ENCODE data around the gene DDX1.

The DDX1 gene

DNA sequence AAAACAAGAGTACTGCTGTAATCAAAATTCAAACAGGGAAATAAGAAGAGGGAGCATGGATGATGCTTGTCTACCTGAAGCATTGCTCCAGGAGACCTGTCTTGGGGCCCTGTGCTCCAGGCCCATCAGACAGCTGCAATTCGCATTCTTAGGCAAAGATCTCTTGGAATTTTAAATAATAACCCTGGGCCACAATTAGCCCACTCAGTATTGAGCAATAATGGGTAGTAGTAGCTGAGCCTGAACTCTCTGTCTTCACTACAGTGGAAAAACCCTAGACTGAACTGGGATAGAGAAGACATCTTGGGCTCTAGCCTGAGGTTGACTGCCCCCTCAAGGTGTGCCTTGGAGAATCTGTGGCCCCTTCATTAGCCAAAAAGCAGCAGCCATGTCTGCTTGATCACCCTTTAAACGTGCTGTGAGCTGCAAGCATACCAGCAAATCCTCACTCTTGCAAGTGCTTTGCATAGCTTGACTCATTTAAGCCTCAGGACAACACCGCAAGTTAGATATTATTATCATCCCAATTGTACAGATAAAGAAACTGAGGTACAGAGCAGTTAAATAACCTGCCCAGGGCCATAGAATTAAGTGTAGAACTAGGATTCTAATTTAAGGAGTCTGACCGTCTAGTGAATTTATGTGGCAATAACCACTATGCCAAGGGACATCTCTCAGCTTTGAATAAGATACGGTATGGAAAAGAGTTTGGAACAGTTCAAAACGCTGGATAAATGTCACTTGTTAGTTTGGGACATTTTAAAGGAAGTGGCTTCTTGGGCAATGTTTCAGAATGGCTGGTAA lies 69.0 kb downstream of the DDX1 start:
- no peak for TF ChIP-seq POLR2AphosphoS5 (IDR thresholded peaks at IDR 0.05; ENCODE audit: low read depth, low read length)
- TF ChIP-seq, protein P1, sequence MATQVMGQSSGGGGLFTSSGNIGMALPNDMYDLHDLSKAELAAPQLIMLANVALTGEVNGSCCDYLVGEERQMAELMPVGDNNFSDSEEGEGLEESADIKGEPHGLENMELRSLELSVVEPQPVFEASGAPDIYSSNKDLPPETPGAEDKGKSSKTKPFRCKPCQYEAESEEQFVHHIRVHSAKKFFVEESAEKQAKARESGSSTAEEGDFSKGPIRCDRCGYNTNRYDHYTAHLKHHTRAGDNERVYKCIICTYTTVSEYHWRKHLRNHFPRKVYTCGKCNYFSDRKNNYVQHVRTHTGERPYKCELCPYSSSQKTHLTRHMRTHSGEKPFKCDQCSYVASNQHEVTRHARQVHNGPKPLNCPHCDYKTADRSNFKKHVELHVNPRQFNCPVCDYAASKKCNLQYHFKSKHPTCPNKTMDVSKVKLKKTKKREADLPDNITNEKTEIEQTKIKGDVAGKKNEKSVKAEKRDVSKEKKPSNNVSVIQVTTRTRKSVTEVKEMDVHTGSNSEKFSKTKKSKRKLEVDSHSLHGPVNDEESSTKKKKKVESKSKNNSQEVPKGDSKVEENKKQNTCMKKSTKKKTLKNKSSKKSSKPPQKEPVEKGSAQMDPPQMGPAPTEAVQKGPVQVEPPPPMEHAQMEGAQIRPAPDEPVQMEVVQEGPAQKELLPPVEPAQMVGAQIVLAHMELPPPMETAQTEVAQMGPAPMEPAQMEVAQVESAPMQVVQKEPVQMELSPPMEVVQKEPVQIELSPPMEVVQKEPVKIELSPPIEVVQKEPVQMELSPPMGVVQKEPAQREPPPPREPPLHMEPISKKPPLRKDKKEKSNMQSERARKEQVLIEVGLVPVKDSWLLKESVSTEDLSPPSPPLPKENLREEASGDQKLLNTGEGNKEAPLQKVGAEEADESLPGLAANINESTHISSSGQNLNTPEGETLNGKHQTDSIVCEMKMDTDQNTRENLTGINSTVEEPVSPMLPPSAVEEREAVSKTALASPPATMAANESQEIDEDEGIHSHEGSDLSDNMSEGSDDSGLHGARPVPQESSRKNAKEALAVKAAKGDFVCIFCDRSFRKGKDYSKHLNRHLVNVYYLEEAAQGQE (IDR thresholded peaks at IDR 0.05; ENCODE audit: insufficient read depth in 1 of 2, low read depth in 2 of 2, low read length in 2 of 2), result no peak
- no peak for TF ChIP-seq TAF1 (IDR thresholded peaks at IDR 0.05; ENCODE audit: borderline replicate concordance, insufficient read depth, low read length)
- no peak for TF ChIP-seq SIN3A (IDR thresholded peaks at IDR 0.05; ENCODE audit: borderline replicate concordance, insufficient read depth, low read length)

DNA sequence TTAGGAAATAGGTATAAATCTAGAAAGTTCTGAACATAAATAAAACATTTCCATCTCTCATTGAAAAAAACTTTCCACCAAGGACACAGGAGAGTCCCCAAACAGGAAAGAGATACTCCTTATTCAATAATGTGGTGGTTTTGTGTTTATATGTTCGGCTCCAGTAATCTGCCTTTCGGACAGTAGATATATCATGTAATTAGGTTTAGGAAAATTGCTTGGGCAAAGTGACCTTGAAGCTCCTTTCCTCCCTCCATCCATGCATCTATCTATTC lies 69.6 kb downstream of the DDX1 start:
- TF ChIP-seq FOXP2 (optimal IDR thresholded peaks at IDR 0.05; ENCODE audit: borderline replicate concordance, extremely low read depth, extremely low read length, insufficient read depth) (no peak), TAF1 (IDR thresholded peaks at IDR 0.05; ENCODE audit: borderline replicate concordance, insufficient read depth, low read length) (no peak), POLR2AphosphoS5 (IDR thresholded peaks at IDR 0.05; ENCODE audit: low read depth, low read length) (no peak), SIN3A (IDR thresholded peaks at IDR 0.05; ENCODE audit: borderline replicate concordance, insufficient read depth, low read length) (no peak)
- TF ChIP-seq, protein P1 (IDR thresholded peaks at IDR 0.05; ENCODE audit: insufficient read depth in 1 of 2, low read depth in 2 of 2, low read length in 2 of 2), result no peak

DNA sequence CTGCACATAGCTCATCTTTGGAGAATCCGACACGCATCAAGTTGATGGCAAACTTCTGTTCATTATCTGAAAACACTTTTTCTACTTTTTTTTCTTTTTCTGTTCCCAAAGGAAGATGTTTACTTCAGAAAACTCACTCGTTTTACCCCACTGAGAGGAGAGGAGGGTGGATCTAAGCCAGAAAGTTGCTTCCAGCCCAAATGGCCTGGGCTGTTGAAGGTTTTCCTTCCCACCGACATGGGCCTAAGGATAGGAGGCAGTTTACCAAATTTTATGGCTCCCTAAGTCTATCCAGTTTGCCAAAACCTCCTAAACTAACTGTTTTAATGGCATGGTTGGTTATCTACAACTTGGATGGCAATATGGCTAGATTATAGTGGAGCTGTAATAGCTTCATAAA lies 70.4 kb downstream of the DDX1 start:
- no peak for TF ChIP-seq FOXP2 (optimal IDR thresholded peaks at IDR 0.05; ENCODE audit: borderline replicate concordance, extremely low read depth, extremely low read length, insufficient read depth)
- no peak for TF ChIP-seq TAF1 (IDR thresholded peaks at IDR 0.05; ENCODE audit: borderline replicate concordance, insufficient read depth, low read length)
- no peak for TF ChIP-seq POLR2AphosphoS5 (IDR thresholded peaks at IDR 0.05; ENCODE audit: low read depth, low read length)
- TF ChIP-seq, protein P1 (IDR thresholded peaks at IDR 0.05; ENCODE audit: insufficient read depth in 1 of 2, low read depth in 2 of 2, low read length in 2 of 2), result no peak
- TF ChIP-seq SIN3A (IDR thresholded peaks at IDR 0.05; ENCODE audit: borderline replicate concordance, insufficient read depth, low read length), result no peak

DNA sequence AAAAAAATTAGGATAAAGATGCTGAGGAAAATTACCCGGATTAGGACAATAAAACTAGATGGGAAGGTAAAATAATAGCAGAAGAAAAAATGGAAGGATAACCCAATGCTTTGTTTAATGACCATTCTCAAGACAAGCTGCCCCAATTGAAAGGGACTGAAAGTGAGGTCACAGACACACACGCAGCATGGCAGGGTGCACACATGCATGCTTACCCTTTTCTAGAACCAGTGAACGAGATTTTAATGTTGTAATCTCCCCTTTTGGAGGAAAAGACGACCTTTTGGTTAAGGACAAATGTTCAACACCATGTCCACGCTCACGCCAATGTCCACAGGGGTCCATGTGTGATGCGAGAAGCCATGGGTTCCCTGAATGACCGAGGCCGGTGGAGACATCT lies 70.9 kb downstream of the DDX1 start:
- TF ChIP-seq SIN3A (IDR thresholded peaks at IDR 0.05; ENCODE audit: borderline replicate concordance, insufficient read depth, low read length), result no peak
- TF ChIP-seq, protein P1 (IDR thresholded peaks at IDR 0.05; ENCODE audit: insufficient read depth in 1 of 2, low read depth in 2 of 2, low read length in 2 of 2), result no peak
- TF ChIP-seq TAF1 (IDR thresholded peaks at IDR 0.05; ENCODE audit: borderline replicate concordance, insufficient read depth, low read length), result no peak
- TF ChIP-seq FOXP2 (optimal IDR thresholded peaks at IDR 0.05; ENCODE audit: borderline replicate concordance, extremely low read depth, extremely low read length, insufficient read depth), result no peak
- TF ChIP-seq POLR2AphosphoS5 (IDR thresholded peaks at IDR 0.05; ENCODE audit: low read depth, low read length), result no peak

All from PFSK-1 (cell line).